Body of pancreas (tissue), 4 donors: Measurements from ENCODE around the gene IL22RA1.

Experiments used
- CTCF ChIP-seq, 7 experiments: fragments of 450-650 bp in 4 of 7; fragments of 200-600 bp in 3 of 7; sonication (generic) in 3 of 7; IDR thresholded peaks; one replicate each; pipeline ENCODE4 v1.5.1; 2016 to 2019; ENCODE audit warnings: antibody characterized with exemption in 7 of 7
- POLR2A ChIP-seq, 3 donors: fragments of 450-650 bp; IDR thresholded peaks; one replicate each; pipeline ENCODE4 v1.6.1; 2016; ENCODE audit warnings: antibody characterized with exemption in 3 of 3, mild to moderate bottlenecking in 2 of 3

GRCh38 chr1:24175033-24175755 lies 32.3 kb upstream of the IL22RA1 start:
- TF ChIP-seq CTCF (IDR thresholded peaks at IDR 0.05) (no peak), POLR2A (IDR thresholded peaks at IDR 0.05) (no peak)
